Thyroid gland (tissue), 4 donors: ENCODE data around the gene ATXN7.

Source experiments
- CTCF ChIP-seq, 6 experiments: fragments of 200-600 bp in 3 of 6; fragments of 450-650 bp in 3 of 6; sonication (generic) in 3 of 6; IDR thresholded peaks; one replicate each; pipeline ENCODE4 v1.5.1; 2016 to 2019; ENCODE audit warnings: antibody characterized with exemption in 6 of 6, mild to moderate bottlenecking in 2 of 6, inconsistent platforms in 1 of 6, moderate library complexity in 1 of 6
- POLR2A ChIP-seq, 2 donors: fragments of 450-650 bp; IDR thresholded peaks; one replicate each; pipeline ENCODE4 v1.6.1; 2017; ENCODE audit warnings: antibody characterized with exemption in 2 of 2, mild to moderate bottlenecking in 2 of 2, moderate library complexity in 1 of 2

- no peak for TF ChIP-seq CTCF (IDR thresholded peaks at IDR 0.05)
- no peak for TF ChIP-seq POLR2A (IDR thresholded peaks at IDR 0.05)
Observed at GRCh38 chr3:63912768-63913588, 49.3 kb downstream of the ATXN7 start.
